ENCODE results near the gene LTBP3.
"Not testable (repeated sequence)": the region's sequence is repeated elsewhere in the genome, so short reads cannot be mapped to it uniquely, and the experiment has no call there.

LTBP3 gene

DNA sequence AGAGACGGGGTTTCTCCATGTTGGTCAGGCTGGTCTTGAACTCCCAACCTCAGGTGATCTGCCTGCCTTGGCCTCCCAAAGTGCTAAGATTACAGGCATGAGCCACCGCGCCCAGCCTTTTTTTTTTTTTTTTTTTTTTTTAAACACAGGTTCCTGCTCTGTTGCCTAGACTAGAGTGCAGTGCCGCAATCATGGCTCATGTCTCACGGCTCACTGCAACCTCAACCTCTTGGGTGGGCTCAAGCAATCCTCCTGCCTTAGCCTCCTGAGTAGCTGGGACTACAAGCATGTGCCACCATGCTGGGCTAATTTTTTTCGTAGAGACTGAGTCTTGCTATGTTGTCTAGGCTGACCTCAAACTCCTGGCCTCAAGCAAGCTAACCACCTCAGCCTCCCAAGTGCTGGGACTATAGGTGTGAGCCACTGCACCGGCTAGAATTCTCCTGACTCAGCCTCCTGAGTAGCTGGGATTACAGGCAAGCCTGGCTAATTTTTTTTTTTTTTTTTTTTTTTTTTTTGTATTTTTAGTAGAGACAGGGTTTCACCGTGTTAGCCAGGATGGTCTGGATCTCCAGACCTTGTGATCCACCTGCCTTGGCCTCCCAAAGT, 39.1 kb downstream of the LTBP3 start:
- not testable (repeated sequence) for DNase-seq (ENCODE audit: extremely low read depth in 1 of 2, low read depth in 1 of 2)

DNA sequence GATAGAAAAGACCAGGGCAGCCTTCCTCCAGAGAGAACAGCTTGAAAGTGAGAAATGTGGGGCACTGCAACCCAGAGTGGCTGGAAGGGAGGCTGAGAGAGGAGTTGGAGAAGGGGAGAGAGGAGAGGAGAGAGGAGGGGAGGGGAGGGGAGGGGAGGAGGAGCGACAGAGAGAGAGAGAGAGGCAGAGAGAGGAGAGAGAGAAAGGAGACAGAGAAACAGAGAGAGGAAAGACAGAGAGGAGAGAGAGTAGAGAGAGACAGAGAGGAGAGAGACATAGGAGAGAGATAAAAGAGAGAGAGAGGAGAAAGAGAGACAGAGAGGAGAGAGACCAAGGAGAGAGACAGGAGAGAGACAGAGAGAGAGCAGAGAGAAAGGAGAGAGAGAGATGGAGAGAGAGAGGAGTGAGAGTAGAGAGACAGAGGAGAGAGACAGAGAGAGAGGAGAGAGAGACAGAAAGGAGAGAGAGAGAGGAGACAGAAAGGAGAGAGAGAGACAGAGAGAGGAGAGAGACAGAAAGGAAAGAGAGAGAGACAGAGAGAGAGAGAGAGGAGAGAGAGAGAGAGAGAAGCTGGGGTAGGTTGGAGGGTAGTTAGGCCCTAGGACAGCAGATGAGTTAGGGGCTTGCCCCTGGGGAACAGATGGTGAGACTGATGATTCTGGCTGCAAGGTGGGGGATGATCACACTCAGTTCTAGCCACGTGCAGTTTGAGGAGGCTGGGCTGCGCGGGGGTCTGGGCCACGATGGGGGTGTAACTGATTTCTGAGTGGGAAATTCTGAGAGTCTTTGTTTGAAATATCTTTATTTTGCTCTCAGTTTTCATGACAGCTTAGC, 41.8 kb downstream of the LTBP3 start:
- no peak for DNase-seq (ENCODE audit: extremely low read depth in 1 of 2, low read depth in 1 of 2)

DNA sequence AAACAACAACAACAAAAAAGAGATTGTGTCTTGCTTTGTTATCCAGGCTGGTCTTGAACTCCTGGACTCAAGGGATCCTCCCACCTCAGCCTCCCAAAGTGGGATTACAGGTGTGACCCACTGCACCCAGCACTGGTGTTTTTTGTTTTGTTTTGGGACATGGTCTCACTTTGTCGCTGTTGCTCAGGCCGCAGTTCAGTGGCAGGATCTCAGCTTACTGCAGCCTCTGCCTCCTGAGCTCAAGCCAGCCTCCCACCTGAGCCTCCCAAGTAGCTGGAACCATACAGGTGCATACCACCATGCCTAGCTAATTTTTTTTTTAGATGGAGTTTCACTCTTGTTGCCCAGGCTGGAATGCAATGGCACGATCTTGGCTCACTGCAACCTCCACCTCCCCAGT, 45.8 kb downstream of the LTBP3 start:
- not testable (repeated sequence) for DNase-seq (ENCODE audit: extremely low read depth in 1 of 2, low read depth in 1 of 2)

DNA sequence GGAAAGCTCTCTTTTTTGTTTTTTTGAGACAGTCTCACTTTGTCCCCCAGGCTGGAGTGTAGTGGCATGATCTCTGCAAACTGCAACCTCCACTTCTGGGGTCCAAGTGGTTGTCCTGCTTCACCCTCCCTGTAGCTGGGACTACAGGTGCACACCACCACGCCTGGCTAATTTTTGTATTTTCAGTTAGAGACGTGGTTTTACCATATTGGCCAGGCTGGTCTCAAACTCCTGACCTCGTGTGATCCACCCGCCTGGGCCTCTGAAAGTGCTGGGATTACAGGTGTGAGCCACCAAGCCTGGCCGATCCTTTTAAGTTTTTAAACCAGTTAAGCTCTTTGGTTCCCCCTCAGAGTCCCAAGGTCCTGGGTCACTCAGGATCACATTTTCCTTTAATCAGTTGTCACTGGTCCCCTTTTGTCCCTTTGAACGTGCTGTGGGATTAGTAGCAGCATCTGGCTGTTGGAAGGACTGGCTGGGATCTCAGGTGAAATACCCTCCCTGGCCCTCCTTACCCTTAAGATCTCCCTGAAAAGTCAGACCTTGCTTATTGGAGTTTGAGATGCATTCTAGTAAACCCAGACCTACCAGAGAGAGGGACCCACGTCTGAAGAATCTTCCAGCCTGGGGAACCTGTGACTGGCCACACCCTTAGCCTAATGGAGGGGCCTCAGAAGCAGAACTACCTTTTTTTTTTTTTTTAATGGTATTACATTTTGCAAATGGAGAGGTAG, 51.2 kb downstream of the LTBP3 start:
- no peak for DNase-seq (ENCODE audit: extremely low read depth in 1 of 2, low read depth in 1 of 2)

DNA sequence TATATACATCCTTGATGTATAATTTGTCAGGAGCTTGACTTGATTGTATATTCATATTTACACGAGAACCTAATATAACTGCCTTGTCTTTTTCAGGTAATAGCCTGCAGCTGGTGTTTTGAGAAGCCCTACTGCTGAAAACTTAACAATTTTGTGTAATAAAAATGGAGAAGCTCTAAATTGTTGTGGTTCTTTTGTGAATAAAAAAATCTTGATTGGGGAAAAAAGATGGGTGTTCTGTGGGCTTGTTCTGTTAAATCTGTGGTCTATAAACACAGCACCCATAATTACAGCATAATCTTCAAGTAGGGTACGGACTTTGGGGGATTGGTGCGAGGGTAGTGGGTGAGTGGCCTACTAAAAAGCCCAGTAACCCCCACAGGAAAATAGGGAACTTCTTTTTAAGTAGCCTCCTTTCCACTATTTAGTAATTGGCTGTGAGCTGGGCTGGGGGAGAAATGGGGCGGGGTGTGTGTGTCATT, 51.8 kb downstream of the LTBP3 start:
- DNase-seq (ENCODE audit: extremely low read depth in 1 of 2, low read depth in 1 of 2): no peak

DNA sequence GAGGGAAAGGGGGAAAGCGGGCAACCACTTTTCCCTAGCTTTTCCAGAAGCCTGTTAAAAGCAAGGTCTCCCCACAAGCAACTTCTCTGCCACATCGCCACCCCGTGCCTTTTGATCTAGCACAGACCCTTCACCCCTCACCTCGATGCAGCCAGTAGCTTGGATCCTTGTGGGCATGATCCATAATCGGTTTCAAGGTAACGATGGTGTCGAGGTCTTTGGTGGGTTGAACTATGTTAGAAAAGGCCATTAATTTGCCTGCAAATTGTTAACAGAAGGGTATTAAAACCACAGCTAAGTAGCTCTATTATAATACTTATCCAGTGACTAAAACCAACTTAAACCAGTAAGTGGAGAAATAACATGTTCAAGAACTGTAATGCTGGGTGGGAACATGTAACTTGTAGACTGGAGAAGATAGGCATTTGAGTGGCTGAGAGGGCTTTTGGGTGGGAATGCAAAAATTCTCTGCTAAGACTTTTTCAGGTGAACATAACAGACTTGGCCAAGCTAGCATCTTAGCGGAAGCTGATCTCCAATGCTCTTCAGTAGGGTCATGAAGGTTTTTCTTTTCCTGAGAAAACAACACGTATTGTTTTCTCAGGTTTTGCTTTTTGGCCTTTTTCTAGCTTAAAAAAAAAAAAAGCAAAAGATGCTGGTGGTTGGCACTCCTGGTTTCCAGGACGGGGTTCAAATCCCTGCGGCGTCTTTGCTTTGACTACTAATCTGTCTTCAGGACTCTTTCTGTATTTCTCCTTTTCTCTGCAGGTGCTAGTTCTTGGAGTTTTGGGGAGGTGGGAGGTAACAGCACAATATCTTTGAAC, 52.5 kb downstream of the LTBP3 start:
- no peak for DNase-seq (ENCODE audit: extremely low read depth in 1 of 2, low read depth in 1 of 2)

DNA sequence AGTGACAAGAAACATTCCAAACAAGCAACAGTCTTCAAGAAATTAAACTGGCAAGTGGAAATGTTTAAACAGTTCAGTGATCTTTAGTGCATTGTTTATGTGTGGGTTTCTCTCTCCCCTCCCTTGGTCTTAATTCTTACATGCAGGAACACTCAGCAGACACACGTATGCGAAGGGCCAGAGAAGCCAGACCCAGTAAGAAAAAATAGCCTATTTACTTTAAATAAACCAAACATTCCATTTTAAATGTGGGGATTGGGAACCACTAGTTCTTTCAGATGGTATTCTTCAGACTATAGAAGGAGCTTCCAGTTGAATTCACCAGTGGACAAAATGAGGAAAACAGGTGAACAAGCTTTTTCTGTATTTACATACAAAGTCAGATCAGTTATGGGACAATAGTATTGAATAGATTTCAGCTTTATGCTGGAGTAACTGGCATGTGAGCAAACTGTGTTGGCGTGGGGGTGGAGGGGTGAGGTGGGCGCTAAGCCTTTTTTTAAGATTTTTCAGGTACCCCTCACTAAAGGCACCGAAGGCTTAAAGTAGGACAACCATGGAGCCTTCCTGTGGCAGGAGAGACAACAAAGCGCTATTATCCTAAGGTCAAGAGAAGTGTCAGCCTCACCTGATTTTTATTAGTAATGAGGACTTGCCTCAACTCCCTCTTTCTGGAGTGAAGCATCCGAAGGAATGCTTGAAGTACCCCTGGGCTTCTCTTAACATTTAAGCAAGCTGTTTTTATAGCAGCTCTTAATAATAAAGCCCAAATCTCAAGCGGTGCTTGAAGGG, 53.3 kb downstream of the LTBP3 start:
- DNase-seq (ENCODE audit: extremely low read depth in 1 of 2, low read depth in 1 of 2): no peak

DNA sequence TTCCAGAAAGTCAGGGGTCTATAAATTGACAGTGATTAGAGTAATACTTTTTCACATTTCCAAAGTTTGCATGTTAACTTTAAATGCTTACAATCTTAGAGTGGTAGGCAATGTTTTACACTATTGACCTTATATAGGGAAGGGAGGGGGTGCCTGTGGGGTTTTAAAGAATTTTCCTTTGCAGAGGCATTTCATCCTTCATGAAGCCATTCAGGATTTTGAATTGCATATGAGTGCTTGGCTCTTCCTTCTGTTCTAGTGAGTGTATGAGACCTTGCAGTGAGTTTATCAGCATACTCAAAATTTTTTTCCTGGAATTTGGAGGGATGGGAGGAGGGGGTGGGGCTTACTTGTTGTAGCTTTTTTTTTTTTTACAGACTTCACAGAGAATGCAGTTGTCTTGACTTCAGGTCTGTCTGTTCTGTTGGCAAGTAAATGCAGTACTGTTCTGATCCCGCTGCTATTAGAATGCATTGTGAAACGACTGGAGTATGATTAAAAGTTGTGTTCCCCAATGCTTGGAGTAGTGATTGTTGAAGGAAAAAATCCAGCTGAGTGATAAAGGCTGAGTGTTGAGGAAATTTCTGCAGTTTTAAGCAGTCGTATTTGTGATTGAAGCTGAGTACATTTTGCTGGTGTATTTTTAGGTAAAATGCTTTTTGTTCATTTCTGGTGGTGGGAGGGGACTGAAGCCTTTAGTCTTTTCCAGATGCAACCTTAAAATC, 54.0 kb downstream of the LTBP3 start:
- DNase-seq (ENCODE audit: extremely low read depth in 1 of 2, low read depth in 1 of 2): no peak

DNA sequence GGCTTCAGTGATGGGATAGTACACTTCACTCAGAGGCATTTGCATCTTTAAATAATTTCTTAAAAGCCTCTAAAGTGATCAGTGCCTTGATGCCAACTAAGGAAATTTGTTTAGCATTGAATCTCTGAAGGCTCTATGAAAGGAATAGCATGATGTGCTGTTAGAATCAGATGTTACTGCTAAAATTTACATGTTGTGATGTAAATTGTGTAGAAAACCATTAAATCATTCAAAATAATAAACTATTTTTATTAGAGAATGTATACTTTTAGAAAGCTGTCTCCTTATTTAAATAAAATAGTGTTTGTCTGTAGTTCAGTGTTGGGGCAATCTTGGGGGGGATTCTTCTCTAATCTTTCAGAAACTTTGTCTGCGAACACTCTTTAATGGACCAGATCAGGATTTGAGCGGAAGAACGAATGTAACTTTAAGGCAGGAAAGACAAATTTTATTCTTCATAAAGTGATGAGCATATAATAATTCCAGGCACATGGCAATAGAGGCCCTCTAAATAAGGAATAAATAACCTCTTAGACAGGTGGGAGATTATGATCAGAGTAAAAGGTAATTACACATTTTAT, 54.7 kb downstream of the LTBP3 start:
- DNase-seq (ENCODE audit: extremely low read depth in 1 of 2, low read depth in 1 of 2): no peak

DNA sequence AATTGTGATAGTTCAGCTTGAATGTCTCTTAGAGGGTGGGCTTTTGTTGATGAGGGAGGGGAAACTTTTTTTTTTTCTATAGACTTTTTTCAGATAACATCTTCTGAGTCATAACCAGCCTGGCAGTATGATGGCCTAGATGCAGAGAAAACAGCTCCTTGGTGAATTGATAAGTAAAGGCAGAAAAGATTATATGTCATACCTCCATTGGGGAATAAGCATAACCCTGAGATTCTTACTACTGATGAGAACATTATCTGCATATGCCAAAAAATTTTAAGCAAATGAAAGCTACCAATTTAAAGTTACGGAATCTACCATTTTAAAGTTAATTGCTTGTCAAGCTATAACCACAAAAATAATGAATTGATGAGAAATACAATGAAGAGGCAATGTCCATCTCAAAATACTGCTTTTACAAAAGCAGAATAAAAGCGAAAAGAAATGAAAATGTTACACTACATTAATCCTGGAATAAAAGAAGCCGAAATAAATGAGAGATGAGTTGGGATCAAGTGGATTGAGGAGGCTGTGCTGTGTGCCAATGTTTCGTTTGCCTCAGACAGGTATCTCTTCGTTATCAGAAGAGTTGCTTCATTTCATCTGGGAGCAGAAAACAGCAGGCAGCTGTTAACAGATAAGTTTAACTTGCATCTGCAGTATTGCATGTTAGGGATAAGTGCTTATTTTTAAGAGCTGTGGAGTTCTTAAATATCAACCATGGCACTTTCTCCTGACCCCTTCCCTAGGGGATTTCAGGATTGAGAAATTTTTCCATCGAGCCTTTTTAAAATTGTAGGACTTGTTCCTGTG, 55.4 kb downstream of the LTBP3 start:
- DNase-seq (ENCODE audit: extremely low read depth in 1 of 2, low read depth in 1 of 2): no peak

DNA sequence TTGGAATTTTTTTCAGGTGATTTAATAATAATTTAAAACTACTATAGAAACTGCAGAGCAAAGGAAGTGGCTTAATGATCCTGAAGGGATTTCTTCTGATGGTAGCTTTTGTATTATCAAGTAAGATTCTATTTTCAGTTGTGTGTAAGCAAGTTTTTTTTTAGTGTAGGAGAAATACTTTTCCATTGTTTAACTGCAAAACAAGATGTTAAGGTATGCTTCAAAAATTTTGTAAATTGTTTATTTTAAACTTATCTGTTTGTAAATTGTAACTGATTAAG, 55.9 kb downstream of the LTBP3 start:
- no peak for DNase-seq (ENCODE audit: extremely low read depth in 1 of 2, low read depth in 1 of 2)

DNA sequence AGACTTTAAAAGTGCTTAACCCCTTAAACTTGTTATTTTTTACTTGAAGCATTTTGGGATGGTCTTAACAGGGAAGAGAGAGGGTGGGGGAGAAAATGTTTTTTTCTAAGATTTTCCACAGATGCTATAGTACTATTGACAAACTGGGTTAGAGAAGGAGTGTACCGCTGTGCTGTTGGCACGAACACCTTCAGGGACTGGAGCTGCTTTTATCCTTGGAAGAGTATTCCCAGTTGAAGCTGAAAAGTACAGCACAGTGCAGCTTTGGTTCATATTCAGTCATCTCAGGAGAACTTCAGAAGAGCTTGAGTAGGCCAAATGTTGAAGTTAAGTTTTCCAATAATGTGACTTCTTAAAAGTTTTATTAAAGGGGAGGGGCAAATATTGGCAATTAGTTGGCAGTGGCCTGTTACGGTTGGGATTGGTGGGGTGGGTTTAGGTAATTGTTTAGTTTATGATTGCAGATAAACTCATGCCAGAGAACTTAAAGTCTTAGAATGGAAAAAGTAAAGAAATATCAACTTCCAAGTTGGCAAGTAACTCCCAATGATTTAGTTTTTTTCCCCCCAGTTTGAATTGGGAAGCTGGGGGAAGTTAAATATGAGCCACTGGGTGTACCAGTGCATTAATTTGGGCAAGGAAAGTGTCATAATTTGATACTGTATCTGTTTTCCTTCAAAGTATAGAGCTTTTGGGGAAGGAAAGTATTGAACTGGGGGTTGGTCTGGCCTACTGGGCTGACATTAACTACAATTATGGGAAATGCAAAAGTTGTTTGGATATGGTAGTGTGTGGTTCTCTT, 56.5 kb downstream of the LTBP3 start:
- DNase-seq (ENCODE audit: extremely low read depth in 1 of 2, low read depth in 1 of 2): no peak

DNA sequence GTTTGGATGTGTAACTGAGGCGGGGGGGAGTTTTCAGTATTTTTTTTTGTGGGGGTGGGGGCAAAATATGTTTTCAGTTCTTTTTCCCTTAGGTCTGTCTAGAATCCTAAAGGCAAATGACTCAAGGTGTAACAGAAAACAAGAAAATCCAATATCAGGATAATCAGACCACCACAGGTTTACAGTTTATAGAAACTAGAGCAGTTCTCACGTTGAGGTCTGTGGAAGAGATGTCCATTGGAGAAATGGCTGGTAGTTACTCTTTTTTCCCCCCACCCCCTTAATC, 57.0 kb downstream of the LTBP3 start:
- no peak for DNase-seq (ENCODE audit: extremely low read depth in 1 of 2, low read depth in 1 of 2)

DNA sequence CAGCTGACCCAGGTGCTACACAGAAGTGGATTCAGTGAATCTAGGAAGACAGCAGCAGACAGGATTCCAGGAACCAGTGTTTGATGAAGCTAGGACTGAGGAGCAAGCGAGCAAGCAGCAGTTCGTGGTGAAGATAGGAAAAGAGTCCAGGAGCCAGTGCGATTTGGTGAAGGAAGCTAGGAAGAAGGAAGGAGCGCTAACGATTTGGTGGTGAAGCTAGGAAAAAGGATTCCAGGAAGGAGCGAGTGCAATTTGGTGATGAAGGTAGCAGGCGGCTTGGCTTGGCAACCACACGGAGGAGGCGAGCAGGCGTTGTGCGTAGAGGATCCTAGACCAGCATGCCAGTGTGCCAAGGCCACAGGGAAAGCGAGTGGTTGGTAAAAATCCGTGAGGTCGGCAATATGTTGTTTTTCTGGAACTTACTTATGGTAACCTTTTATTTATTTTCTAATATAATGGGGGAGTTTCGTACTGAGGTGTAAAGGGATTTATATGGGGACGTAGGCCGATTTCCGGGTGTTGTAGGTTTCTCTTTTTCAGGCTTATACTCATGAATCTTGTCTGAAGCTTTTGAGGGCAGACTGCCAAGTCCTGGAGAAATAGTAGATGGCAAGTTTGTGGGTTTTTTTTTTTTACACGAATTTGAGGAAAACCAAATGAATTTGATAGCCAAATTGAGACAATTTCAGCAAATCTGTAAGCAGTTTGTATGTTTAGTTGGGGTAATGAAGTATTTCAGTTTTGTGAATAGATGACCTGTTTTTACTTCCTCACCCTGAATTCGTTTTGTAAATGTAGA, 57.6 kb downstream of the LTBP3 start:
- no peak for DNase-seq (ENCODE audit: extremely low read depth in 1 of 2, low read depth in 1 of 2)

DNA sequence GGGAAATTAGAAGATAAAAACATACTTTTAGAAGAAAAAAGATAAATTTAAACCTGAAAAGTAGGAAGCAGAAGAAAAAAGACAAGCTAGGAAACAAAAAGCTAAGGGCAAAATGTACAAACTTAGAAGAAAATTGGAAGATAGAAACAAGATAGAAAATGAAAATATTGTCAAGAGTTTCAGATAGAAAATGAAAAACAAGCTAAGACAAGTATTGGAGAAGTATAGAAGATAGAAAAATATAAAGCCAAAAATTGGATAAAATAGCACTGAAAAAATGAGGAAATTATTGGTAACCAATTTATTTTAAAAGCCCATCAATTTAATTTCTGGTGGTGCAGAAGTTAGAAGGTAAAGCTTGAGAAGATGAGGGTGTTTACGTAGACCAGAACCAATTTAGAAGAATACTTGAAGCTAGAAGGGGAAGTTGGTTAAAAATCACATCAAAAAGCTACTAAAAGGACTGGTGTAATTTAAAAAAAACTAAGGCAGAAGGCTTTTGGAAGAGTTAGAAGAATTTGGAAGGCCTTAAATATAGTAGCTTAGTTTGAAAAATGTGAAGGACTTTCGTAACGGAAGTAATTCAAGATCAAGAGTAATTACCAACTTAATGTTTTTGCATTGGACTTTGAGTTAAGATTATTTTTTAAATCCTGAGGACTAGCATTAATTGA, 58.3 kb downstream of the LTBP3 start:
- DNase-seq (ENCODE audit: extremely low read depth in 1 of 2, low read depth in 1 of 2): no peak

DNA sequence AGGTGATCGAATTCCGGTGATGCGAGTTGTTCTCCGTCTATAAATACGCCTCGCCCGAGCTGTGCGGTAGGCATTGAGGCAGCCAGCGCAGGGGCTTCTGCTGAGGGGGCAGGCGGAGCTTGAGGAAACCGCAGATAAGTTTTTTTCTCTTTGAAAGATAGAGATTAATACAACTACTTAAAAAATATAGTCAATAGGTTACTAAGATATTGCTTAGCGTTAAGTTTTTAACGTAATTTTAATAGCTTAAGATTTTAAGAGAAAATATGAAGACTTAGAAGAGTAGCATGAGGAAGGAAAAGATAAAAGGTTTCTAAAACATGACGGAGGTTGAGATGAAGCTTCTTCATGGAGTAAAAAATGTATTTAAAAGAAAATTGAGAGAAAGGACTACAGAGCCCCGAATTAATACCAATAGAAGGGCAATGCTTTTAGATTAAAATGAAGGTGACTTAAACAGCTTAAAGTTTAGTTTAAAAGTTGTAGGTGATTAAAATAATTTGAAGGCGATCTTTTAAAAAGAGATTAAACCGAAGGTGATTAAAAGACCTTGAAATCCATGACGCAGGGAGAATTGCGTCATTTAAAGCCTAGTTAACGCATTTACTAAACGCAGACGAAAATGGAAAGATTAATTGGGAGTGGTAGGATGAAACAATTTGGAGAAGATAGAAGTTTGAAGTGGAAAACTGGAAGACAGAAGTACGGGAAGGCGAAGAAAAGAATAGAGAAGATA, 59.0 kb downstream of the LTBP3 start, which contains the start of gene MALAT1:
Gene MALAT1 (plus strand): TSS at position 69 of the 736 bp plus-strand sequence.
- peak; percentile 75 to 86 for DNase-seq (ENCODE audit: extremely low read depth in 1 of 2, low read depth in 1 of 2)

All from stimulated activated CD8-positive, alpha-beta memory T cell treated with anti-CD3 and anti-CD28 coated beads, Interleukin-7, amount 100 ng/mL, for 48 hours (primary cell).